Sciatic nerve (tissue), 2 donors: ENCODE data around the gene ABCG4. TPM values are rescaled to one million over a fixed set of nuclear protein-coding genes. Genes with fewer than 3 reads are reported as not detected.
"Not testable (repeated sequence)": the region's sequence is repeated elsewhere in the genome, so short reads cannot be mapped to it uniquely, and the experiment has no call there.

Experiments
- ATAC-seq: fragments of 200-7000 bp; cut with Tn5 transposase; one replicate; pipeline ENCODE4 v1.9.1; 2020; ENCODE audit warnings: mild to moderate bottlenecking, moderate library complexity
- DNase-seq: peaks from one replicate; pipeline ENCODE4 v3.0.0-alpha.2; 2020; ENCODE audit warnings: low spot score
- intact Hi-C: fragments of 100-400 bp; cut with DNase I; formaldehyde crosslinking; loops from one replicate; pipeline ENCODE4 v1.14.2; 2022
- total RNA-seq: library from RNA; stranded (reverse); fragmentation: NEBNext Ultra II Directional; extraction: Animal tissue kit (Norgen Biotek cat#: 25700); gene quantifications from one replicate; pipeline ENCODE4 v1.2.1, GENCODE V29; 2021
- donor health status: DM: no; HTN: no; CAD: no.
- donor health status: DM: no; HTN: no; CAD: no.

Gene ABCG4
- total RNA-seq, 1 donor from 2014 or later: not detected

DNA sequence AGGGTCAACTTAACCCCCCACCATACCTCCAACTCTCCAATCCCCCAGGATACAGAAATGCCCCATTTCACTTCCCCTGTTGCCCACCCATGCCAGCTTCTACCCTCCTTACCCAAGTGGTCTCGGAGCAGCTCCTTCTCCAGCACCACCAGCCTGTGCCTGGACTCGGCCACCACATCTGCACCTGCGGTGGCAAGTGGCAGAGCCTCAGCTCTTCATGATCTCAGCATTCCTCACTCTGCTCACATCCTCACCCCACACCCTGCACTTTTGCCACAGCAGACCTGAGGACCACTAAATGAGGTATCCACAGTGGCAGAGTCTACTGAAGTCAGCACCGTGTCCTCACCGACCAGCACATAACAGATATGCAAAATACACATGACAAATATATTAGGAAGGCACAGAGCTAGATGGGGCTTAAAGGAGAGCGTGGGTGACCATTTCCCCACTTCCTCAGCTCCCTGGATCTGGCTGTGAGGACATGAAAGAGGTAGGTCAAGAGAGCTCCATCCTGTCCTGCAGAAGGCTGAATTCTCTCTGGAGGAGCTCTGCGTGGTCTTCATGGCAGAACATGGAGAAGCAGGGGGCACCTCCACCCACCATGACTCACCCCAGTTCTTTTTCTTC lies 46.1 kb downstream of the ABCG4 start:
- ATAC-seq: no peak
- DNase-seq: no peak
- intact Hi-C loops: no loop called here

DNA sequence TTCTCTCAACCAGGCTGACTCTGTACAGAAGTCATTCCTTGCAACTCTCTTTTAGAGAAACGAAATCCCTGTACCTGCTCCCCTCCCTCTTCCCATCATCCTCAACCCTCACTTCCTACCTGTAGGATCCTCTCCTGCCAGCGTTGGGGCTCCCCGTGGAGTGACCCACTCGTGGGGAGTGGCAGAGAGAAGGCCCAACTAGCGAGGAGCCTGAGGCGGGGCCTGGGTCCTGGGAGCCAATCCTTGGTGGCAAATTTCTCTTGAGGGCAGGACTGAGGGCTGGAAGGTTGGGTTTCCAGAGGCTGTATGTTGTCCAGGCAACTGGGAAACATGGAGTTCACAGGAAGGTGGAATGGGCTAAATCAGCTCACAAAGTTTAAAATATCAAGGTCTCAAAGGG lies 46.8 kb downstream of the ABCG4 start:
- intact Hi-C loops: no loop called here
- DNase-seq: no peak
- ATAC-seq: peak; percentile 46

DNA sequence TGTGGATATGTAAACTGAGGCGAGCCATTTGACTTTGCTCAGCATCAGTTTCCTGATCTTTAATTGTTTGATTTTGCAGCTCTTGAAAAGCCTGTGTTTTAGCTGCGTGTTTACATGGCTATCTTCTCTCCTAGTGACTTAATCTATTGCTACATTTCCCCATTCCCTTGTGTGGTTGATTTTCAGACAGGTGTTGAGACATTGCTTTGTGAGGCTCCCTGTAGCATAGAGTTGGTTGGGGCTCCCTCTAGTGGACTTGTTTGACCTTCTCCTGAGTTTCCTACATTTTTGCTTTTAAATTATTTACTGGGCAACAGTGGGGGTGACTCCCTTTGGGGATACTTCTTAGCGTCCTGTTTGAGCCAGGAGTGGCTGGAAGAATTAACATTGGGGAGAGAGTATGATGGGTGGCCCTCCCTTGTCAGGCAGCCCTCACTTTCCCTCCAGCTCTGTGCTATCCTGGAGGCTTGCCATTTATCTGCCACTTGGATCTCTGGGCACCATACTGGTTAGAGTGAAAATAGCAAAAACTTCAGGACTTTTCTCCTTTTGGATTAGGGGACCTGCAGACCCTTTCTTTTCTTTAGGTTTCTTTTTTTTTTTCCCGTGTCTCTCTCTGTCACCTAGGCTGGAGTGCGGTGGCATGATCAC lies 48.1 kb downstream of the ABCG4 start:
- ATAC-seq (peak; percentile 88), DNase-seq (no peak)
- intact Hi-C loops: no loop called here

DNA sequence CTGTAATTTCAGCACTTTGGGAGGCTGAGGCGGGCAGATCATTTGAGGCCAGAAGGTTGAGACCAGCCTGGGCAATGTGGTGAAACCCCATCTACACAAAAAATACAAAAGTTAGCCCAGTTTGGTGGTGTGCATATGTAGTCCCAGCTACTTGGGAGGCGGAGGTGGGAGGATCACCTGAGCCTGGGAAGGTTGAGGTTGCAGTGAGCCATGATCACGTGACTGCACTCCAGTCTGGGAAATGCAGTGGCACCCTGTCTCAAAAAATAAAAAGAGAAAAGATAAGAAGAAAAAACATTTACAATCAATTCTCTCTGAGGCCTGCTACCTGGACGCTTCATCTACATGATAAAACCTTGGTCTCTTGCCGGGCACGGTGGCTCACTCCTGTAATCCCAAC lies 50.1 kb downstream of the ABCG4 start:
- DNase-seq (peak; percentile 33), ATAC-seq (no peak)
- intact Hi-C loops: no loop called here

DNA sequence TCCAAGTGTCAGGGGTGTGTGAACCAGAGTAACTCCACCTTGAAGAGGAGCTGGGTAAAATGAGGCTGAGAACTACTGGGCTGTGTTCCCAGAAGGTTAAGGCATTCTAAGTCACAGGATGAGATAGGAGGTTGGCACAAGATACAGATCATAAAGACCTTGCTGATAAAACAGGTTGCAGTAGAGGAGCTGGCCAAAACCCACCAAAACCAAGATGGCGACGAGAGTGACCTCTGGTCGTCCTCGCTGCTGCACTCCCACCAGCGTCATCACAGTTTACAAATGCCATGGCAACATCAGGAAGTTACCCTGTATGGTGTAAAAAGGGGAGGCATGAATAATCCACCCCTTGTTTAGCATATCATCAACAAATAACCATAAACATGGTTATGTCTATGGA lies 52.4 kb downstream of the ABCG4 start:
- intact Hi-C loops: loop anchor here (10.0 kb wide), 1 partner anchor 94 kb away; no protein-coding TSS in a partner anchor
- ATAC-seq, DNase-seq: not testable (repeated sequence)

DNA sequence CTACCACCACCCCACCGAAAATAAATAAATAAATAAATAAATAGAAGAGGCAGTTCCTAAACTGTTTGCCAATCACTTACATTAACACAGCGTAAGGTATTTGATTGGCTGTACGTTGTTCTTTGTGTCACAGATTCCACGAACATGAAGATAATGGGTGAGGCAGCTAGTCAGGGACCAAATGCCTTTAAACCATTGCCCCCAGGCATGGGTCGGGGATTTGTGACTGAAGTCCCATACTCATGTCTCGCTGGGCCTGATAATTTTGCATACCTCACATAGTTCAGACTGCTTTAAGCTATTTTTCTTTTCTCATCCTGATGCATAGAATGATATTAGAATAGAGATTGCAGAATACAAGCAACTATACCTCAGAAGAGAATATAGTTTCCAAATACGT lies 53.7 kb downstream of the ABCG4 start:
- no peak for DNase-seq
- intact Hi-C loops: loop anchor here (10.0 kb wide), 1 partner anchor 92 kb away; no protein-coding TSS in a partner anchor
- ATAC-seq: no peak

DNA sequence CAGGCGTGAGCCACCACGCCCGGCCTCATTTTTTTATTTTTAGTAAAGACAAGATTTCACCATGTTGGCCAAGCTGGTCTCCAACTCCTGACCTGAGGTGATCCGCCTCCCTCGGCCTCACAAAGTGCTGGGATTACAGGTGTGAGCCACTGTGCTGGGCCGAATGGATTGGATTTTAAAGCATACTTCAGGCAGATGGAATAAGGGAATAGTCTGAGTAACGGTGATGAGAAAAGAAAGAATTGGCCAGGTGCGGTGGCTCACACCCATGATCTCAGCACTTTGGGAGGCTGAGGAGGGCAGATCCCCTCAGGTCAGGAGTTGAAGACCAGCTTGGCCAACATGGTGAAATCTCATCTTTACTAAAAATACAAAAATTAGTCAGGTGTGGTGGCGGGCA lies 55.2 kb downstream of the ABCG4 start:
- ATAC-seq (no peak), DNase-seq (no peak)
- intact Hi-C loops: loop anchor here (10.0 kb wide), 1 partner anchor 91 kb away; no protein-coding TSS in a partner anchor

DNA sequence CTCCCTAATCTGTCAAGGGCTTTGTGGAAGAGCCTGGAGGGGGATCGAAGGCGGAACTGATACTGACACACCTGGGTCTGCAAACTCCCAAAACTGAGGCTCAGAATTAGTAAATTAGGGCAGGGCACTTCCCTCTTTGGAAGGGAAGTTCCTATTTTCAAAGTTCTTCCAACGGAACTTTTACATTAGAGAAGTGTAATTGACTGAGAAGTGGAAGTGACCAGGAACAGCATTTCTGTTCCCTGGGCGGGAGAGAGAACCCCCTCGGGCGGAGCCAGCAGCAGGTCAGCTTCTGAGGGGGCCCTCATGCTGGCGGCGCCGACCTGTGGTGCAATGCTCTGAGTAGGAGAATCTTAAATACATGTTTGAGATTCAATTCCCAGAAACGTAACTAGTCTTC lies 56.2 kb downstream of the ABCG4 start:
- DNase-seq (no peak), ATAC-seq (peak; percentile 29)
- intact Hi-C loops: loop anchor here (10.0 kb wide), 1 partner anchor 90 kb away; no protein-coding TSS in a partner anchor

DNA sequence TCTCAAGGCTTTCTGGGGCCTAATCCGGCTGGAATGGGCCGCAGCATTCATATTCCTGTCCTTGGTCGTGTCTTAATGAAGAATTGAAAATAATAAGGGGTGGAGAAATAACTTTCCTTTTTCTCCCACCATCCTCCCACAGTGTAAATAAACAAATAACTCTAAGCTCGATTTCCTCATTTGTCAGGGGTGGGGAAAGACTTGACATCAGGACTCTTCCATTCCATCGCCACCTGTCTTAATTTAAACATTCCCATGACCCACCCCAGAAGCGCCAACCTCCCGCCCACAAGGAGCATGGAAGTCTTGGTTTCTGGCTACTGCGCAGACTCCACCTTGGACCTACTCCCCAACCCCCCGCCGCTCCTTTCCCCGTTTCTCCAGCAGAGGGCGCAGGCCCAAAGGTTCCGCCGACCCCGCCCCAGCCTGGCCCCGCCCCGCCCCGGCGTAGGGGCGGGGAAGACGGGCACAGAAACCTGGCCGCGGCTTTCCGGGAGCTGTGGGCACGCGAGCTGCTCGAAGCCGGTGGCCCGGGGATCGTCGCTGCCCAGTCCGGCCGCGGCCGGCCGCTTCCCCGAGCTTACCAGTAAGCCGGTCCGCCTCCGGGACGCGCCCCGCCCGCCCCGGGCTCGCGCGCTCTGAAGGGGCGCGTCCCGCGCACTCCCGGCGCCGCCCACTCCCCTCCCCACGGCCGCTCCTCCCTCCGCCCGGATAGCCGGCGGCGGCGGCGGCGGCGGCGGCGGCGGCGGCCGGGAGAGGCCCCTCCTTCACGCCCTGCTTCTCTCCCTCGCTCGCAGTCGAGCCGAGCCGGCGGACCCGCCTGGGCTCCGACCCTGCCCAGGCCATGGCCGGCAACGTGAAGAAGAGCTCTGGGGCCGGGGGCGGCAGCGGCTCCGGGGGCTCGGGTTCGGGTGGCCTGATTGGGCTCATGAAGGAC lies 57.0 kb downstream of the ABCG4 start, which contains the start of gene CBL:
Gene CBL (plus strand): TSS at position 766 of the 937 bp plus-strand sequence. CDS start 79 bp downstream, at position 845.
- intact Hi-C loops: loop anchor here (10.0 kb wide), 1 partner anchor 89 kb away; no protein-coding TSS in a partner anchor
- ATAC-seq (peak; percentile 98), DNase-seq (peak; percentile 99)

DNA sequence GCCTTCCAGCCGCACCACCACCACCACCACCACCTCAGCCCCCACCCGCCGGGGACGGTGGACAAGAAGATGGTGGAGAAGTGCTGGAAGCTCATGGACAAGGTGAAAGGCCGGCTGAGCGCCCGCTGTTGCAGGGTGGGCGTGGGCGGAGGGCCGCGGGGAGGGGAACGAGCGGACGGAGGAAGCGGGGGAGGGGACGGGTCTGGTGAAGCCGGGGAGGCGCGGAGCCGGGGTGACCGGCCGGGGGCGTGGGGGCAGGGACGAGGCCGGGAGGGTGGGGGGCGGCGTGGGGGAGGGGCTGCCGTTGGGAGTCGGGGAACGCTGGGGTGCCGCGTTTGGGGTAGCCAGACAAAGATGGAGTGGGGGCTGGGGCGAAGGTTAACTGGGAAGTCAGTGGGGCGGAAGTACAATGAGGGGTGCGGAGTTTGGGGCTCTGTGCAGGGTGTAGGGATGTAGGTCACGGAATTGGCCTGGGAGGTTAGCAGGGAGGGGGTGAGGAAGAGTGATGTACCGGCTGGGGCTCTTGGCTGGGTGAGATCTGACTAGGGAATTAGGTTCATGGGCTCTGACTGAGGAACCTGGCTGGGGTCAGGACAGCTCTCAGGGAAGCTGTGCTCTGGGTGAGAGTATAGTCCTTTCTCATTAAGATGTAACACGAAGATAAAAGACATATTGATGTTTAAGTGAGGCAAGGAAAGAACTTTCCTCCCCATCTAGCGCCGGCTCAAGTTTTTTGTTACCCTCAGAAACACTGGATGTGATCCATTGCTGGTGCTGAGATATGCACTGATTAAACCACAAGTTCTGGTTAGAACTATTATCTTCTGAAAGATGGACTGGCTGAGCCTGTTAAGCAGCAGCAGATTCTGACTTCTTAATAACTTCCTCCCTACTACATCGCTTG lies 57.9 kb downstream of the ABCG4 start:
- intact Hi-C loops: loop anchor here (10.0 kb wide), 1 partner anchor 88 kb away; no protein-coding TSS in a partner anchor
- ATAC-seq (peak; percentile 28), DNase-seq (peak; percentile 84)

DNA sequence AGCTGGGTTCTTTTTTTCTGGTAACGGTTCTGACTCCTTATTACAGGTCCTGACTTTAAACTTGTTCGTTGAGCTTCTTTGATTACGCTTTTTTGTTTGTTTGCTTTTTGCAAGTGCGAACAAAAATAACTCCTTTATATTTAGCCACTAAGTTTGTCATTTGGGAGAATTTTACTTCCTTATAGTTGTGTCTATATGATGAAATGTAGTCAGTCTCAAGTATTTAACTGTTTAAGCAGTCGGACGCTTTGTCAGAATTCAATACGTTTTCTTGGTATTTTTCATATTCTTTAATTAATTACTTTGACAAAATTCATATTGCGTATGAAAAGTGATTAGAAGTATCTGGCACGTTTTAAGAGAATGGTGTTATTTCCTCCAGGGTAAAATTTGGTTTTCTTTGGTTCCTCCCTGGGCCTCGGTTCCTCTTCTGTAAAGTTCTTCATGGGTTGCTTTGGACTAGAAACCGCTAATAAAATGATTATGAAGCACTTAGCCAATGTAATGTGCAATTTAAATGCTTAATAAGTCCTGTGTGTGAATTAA lies 58.6 kb downstream of the ABCG4 start:
- no peak for DNase-seq
- no peak for ATAC-seq
- intact Hi-C loops: loop anchor here (10.0 kb wide), 1 partner anchor 87 kb away; no protein-coding TSS in a partner anchor

DNA sequence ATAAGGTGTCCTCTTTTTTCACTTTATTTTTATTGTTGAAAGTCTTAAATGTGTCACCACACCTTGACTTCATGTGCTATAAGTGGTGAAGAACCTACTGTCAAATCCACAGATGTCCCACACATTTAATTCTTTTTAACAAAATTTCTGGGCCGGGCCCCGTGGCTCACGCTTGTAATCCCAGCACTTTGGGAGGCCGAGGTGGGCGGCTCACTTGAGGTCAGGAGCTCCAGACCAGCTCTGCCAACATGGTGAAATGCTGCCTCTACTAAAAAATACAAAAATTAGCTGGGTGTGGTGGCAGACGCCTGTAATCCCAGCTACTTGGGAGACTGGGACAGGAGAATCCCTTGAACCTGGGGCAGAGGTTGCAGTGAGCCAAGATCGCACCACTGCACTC lies 60.3 kb downstream of the ABCG4 start:
- DNase-seq (no peak), ATAC-seq (no peak)
- intact Hi-C loops: loop anchor here (10.0 kb wide), 1 partner anchor 86 kb away; no protein-coding TSS in a partner anchor

DNA sequence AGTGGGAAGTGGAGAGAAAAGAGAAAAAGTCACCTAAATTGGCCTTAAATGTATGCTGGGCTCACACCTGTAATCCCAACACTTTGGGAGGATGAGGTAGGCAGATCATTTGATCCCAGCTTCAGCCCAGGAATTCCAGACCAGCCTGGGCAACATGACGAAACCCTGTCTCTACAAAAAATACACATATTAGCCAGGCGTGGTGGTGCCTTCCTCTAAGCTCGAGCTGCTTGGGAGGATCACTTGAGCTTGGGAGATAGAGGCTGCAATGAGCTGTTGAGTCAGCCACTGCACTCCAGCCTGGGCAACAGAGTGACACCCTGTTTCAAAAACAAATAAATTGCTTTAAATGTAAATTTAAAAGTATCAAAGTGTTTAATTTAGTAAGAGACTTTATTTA lies 61.2 kb downstream of the ABCG4 start:
- intact Hi-C loops: no loop called here
- DNase-seq (no peak), ATAC-seq (no peak)

Other genes starting within 250 kb of the ABCG4 start
- 53.6 TPM for gene BCL9L, start 223.1 kb upstream of the ABCG4 start, total RNA-seq
- not detected for gene UPK2, start 192.8 kb upstream of the ABCG4 start, total RNA-seq
- gene FOXR1, start 177.3 kb upstream of the ABCG4 start, total RNA-seq: not detected
- gene CENATAC, start 150.9 kb upstream of the ABCG4 start, total RNA-seq: 57.0 TPM
- gene RPS25, start 130.7 kb upstream of the ABCG4 start, total RNA-seq: 815 TPM
- 61.9 TPM for gene TRAPPC4, start 130.3 kb upstream of the ABCG4 start, total RNA-seq
- gene SLC37A4, start 118.2 kb upstream of the ABCG4 start, total RNA-seq: 14.8 TPM
- 107 TPM for gene HYOU1, start 91.8 kb upstream of the ABCG4 start, total RNA-seq
- 37.2 TPM for gene VPS11, start 81.2 kb upstream of the ABCG4 start, total RNA-seq
- gene HMBS, start 64.2 kb upstream of the ABCG4 start, total RNA-seq: 10.7 TPM
- gene DPAGT1, start 47.2 kb upstream of the ABCG4 start, total RNA-seq: 28.9 TPM
- gene C2CD2L, start 41.7 kb upstream of the ABCG4 start, total RNA-seq: 12.1 TPM
- 30.4 TPM for gene HINFP, start 27.5 kb upstream of the ABCG4 start, total RNA-seq
- gene NLRX1, start 19.7 kb downstream of the ABCG4 start, total RNA-seq: 13.9 TPM
- 0.62 TPM for gene NHERF4, start 36.4 kb downstream of the ABCG4 start, total RNA-seq
- gene CBL, start 57.3 kb downstream of the ABCG4 start, total RNA-seq: 31.1 TPM
- gene MCAM, start 168.1 kb downstream of the ABCG4 start, total RNA-seq: 146 TPM
- 17.4 TPM for gene RNF26, start 185.5 kb downstream of the ABCG4 start, total RNA-seq
- 27.7 TPM for gene C1QTNF5, start 191.8 kb downstream of the ABCG4 start, total RNA-seq
- gene MFRP, start 197.7 kb downstream of the ABCG4 start, total RNA-seq: not detected
- 13.7 TPM for gene USP2, start 232.6 kb downstream of the ABCG4 start, total RNA-seq